ENCODE measurements around the gene GDI2. TPM values are rescaled to one million over a fixed set of nuclear protein-coding genes. Genes with fewer than 3 reads are reported as not detected.

Gene GDI2
- total RNA-seq, 1 experiment from 2014 or later, result 144 TPM

- intact Hi-C loops (cut with micrococcal nuclease), result no loop called here
- Histone ChIP-seq H3K36me3 (ENCODE audit: control insufficient read depth in 1 of 2, insufficient read depth in 2 of 2, low read length in 2 of 2) (no peaks in the 10 kb centered on the region), H3K27ac (ENCODE audit: low read depth, low read length) (no peak overlapping the region), H3K27me3 (ENCODE audit: insufficient read depth, low read length) (no peaks in the 10 kb centered on the region), H3K4me3 (replicated peaks in 1 of 2; ENCODE audit: low read depth in 1 of 2, low read length in 2 of 2) (no peak overlapping the region), H3K4me1 (ENCODE audit: control insufficient read depth in 1 of 2, insufficient read depth in 2 of 2, low read length in 2 of 2) (no peaks in the 10 kb centered on the region), H3K9me3 (ENCODE audit: control insufficient read depth in 1 of 2, insufficient read depth in 1 of 2, low read depth in 1 of 2, low read length in 2 of 2) (no peaks in the 10 kb centered on the region), H3K79me2 (ENCODE audit: insufficient read depth, low read length) (no peaks in the 10 kb centered on the region), H4K20me1 (ENCODE audit: insufficient read depth) (no peaks in the 10 kb centered on the region), H3K9me2 (ENCODE audit: insufficient read depth) (no peaks in the 10 kb centered on the region), H3K4me2 (ENCODE audit: low read length) (no peak overlapping the region), H3K9ac (ENCODE audit: low read length) (no peak overlapping the region), H2AFZ (ENCODE audit: low read depth, low read length, poor library complexity, severe bottlenecking) (no peak overlapping the region)
- no peak for DNase-seq (ENCODE audit: low read depth, low spot score)
- ChIA-PET CTCF (no interaction called here), RAD21 (ENCODE audit: low non-redundant PET in 1 of 2, low total read pairs in 2 of 2, uncharacterized antibody in 2 of 2, unreplicated experiment in 2 of 2) (interaction anchor here (0.6 kb wide), 2 partner anchors 14 to 135 kb away, joined by 3 to 5 read pairs; no protein-coding TSS in a partner anchor), POLR2A (interaction anchor here (1.6 to 1.8 kb wide), 2 partner anchors 10 to 46 kb away, joined by 3 to 5 read pairs; partner anchors contain the start of genes ANKRD16 and FBH1)
- ATAC-seq, result no peak
- BruUV-seq (replicated peaks), result no TSS peak
- TF ChIP-seq, protein P1, sequence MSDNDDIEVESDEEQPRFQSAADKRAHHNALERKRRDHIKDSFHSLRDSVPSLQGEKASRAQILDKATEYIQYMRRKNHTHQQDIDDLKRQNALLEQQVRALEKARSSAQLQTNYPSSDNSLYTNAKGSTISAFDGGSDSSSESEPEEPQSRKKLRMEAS (IDR thresholded peaks at IDR 0.05), result no peak
- TF ChIP-seq, protein P2, sequence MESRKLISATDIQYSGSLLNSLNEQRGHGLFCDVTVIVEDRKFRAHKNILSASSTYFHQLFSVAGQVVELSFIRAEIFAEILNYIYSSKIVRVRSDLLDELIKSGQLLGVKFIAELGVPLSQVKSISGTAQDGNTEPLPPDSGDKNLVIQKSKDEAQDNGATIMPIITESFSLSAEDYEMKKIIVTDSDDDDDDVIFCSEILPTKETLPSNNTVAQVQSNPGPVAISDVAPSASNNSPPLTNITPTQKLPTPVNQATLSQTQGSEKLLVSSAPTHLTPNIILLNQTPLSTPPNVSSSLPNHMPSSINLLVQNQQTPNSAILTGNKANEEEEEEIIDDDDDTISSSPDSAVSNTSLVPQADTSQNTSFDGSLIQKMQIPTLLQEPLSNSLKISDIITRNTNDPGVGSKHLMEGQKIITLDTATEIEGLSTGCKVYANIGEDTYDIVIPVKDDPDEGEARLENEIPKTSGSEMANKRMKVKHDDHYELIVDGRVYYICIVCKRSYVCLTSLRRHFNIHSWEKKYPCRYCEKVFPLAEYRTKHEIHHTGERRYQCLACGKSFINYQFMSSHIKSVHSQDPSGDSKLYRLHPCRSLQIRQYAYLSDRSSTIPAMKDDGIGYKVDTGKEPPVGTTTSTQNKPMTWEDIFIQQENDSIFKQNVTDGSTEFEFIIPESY (IDR thresholded peaks at IDR 0.05; ENCODE audit: extremely low read depth, insufficient replicate concordance, low read length), result no peak
- TF ChIP-seq FOSL1 (IDR thresholded peaks at IDR 0.05; ENCODE audit: low read depth) (no peak), RAD21 (IDR thresholded peaks at IDR 0.05; ENCODE audit: low read depth) (no peak), REST (IDR thresholded peaks at IDR 0.05; ENCODE audit: low read depth) (no peak), CTCF (IDR thresholded peaks at IDR 0.05 in 2 of 3, conservative IDR thresholded peaks at IDR 0.05 in 1 of 3; ENCODE audit: borderline replicate concordance in 1 of 3, insufficient read depth in 1 of 3, low read depth in 2 of 3, low read length in 2 of 3) (no peak), EZH2phosphoT487 (IDR thresholded peaks at IDR 0.05; ENCODE audit: borderline replicate concordance) (no peak)
- TF ChIP-seq, protein P3, sequence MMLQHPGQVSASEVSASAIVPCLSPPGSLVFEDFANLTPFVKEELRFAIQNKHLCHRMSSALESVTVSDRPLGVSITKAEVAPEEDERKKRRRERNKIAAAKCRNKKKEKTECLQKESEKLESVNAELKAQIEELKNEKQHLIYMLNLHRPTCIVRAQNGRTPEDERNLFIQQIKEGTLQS (IDR thresholded peaks at IDR 0.05), result no peak
These were observed 30.6 kb upstream of the GDI2 start for GRCh38 chr10:5843686-5844344.
